ENCODE measurements around the gene CLK4. TPM values are rescaled to one million over a fixed set of nuclear protein-coding genes. Genes with fewer than 3 reads are reported as not detected.

The CLK4 gene
- total and polyA plus RNA-seq, 2 experiments from 2014 or later = 11.8 to 14.1 TPM

DNA sequence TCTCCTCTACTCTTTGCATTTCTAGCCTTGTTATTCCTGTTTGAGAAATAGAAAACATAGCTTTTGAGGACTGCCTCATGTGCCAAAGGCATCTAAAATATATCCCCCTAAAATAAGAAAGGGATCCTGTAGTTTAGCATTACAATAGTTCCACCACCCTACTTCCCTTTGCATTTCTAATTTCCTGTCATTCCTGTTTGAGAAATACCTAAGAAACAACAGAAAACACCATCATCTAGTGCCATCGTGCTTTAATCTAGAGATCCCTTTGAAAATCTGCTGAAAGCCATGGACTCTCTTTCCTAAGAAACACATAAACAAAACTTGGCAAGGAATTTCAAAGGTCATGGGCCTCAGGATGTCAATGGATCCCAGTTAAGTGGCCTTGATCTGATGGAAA lies 7.5 kb downstream of the CLK4 start:
- no peak for DNase-seq
- H3K79me2 ChIP-seq (ENCODE audit: insufficient read depth) = peaks cover 97% of the 10 kb centered on the region

DNA sequence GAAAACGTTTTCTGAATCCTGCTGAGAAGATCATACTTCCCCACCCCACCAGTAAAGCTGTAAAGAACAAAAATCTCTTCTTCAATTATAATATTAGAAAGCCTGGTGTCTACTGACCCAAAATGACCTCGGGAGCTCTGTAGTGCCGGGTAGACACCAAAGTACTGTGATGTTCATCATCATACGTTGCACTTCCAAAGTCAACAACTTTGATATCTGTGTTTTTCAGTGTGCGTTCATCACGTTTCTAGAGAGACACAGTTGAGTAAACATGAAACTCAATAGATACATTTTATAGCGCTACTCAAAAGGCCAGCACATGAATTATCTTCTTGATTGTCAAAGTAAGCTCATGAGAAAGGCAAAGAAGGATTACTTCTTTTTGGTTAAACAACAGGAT lies 14.6 kb downstream of the CLK4 start:
- in situ Hi-C loops (cut with MboI) = no loop called here
- Histone ChIP-seq H3K4me3 (no peak overlapping the region), H3K79me2 (ENCODE audit: insufficient read depth) (peaks cover 88% of the 10 kb centered on the region), H3K9me2 (ENCODE audit: insufficient read depth) (no peaks in the 10 kb centered on the region), H4K20me1 (ENCODE audit: insufficient read depth) (peaks cover 4% of the 10 kb centered on the region; the same call in 1 of the 2 replicates), H3K27ac (no peak overlapping the region), H3K27me3 (replicated peaks; ENCODE audit: insufficient read depth) (no peaks in the 10 kb centered on the region), H3K36me3 (ENCODE audit: low read depth) (peaks cover 82% of the 10 kb centered on the region), H3K9me3 (ENCODE audit: low read depth) (no peaks in the 10 kb centered on the region), H3K9ac (no peak overlapping the region), H3F3A (ENCODE audit: insufficient read depth) (no peaks in the 10 kb centered on the region; the same call in 1 of the 2 replicates), H3K4me2 (ENCODE audit: unreplicated experiment) (no peak overlapping the region), H2AFZ (no peak overlapping the region), H3K4me1 (ENCODE audit: insufficient read depth) (no peaks in the 10 kb centered on the region)
- no peak for DNase-seq
- no peak for TF ChIP-seq EZH2phosphoT487 (IDR thresholded peaks at IDR 0.05; ENCODE audit: insufficient read depth, low read depth)
- no peak for TF ChIP-seq EZH2 (IDR thresholded peaks at IDR 0.05; ENCODE audit: insufficient read depth, poor library complexity, severe bottlenecking)
- WGBS, 2 experiments (ENCODE audit: low coverage in 1 of 2, low lambda C conversion rate in 2 of 2, missing lambda C conversion rate in 2 of 2) = 91 to 93% methylated on average over 7 of the region's 7 CpGs

More for the DNA sequence above, 7.5 kb downstream of the CLK4 start:
- H2AFZ ChIP-seq = no peak overlapping the region
- H3K4me2 ChIP-seq (ENCODE audit: unreplicated experiment) = no peak overlapping the region
- H3K9me2 ChIP-seq (ENCODE audit: insufficient read depth) = no peaks in the 10 kb centered on the region
- no peaks in the 10 kb centered on the region for H3K27me3 ChIP-seq (replicated peaks; ENCODE audit: insufficient read depth)
- WGBS, 2 experiments (ENCODE audit: low coverage in 1 of 2, low lambda C conversion rate in 2 of 2, missing lambda C conversion rate in 2 of 2) = 71 to 79% methylated on average over 1 of the region's 1 CpG
- TF ChIP-seq EZH2 (IDR thresholded peaks at IDR 0.05; ENCODE audit: insufficient read depth, poor library complexity, severe bottlenecking) = no peak
- TF ChIP-seq EZH2phosphoT487 (IDR thresholded peaks at IDR 0.05; ENCODE audit: insufficient read depth, low read depth) = no peak
- in situ Hi-C loops (cut with MboI) = no loop called here
- H3K36me3 ChIP-seq (ENCODE audit: low read depth) = peaks cover 87% of the 10 kb centered on the region
- peaks cover 20% of the 10 kb centered on the region for H3K4me1 ChIP-seq (ENCODE audit: insufficient read depth)
- H3K9ac ChIP-seq = no peak overlapping the region
- no peak overlapping the region for H3K4me3 ChIP-seq
- no peaks in the 10 kb centered on the region for H3K9me3 ChIP-seq (ENCODE audit: low read depth)
- H3K27ac ChIP-seq = no peak overlapping the region
- peaks cover 9% of the 10 kb centered on the region for H3F3A ChIP-seq (ENCODE audit: insufficient read depth)
- no peaks in the 10 kb centered on the region; the same call in 1 of the 2 replicates for H4K20me1 ChIP-seq (ENCODE audit: insufficient read depth)

DNA sequence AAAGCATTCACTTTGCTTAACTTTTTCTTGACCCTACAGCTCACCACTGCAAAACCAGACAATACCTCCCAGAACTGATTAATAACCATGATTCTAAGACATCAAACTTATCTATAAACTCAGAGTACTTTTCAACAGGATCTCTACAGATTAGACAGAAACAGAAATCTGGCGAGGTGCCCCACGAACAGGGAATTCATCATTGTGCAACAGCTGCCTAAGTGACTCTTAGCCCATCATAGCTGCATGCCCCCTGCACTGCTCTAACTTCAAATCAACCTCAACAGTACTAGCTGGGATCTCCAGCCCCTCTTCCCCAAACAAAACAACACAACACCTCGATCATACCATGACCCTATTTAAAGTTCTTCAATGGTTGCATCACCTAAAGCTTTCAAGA lies 20.6 kb downstream of the CLK4 start:
- Histone ChIP-seq H3K4me2 (ENCODE audit: unreplicated experiment) (no peak overlapping the region), H3K27ac (no peak overlapping the region), H3K4me3 (no peak overlapping the region), H2AFZ (no peak overlapping the region), H3K9me2 (ENCODE audit: insufficient read depth) (no peaks in the 10 kb centered on the region), H3K79me2 (ENCODE audit: insufficient read depth) (peaks cover 30% of the 10 kb centered on the region), H3K9me3 (ENCODE audit: low read depth) (no peaks in the 10 kb centered on the region), H4K20me1 (ENCODE audit: insufficient read depth) (peaks cover 4% of the 10 kb centered on the region; the same call in 1 of the 2 replicates), H3K27me3 (replicated peaks; ENCODE audit: insufficient read depth) (no peaks in the 10 kb centered on the region), H3K4me1 (ENCODE audit: insufficient read depth) (no peaks in the 10 kb centered on the region), H3F3A (ENCODE audit: insufficient read depth) (peaks cover 2% of the 10 kb centered on the region; the same call in 1 of the 2 replicates), H3K36me3 (ENCODE audit: low read depth) (peaks cover 79% of the 10 kb centered on the region), H3K9ac (no peak overlapping the region)
- 76 to 83% methylated on average over 3 of the region's 3 CpGs for WGBS, 2 experiments (ENCODE audit: low coverage in 1 of 2, low lambda C conversion rate in 2 of 2, missing lambda C conversion rate in 2 of 2)
- no peak for DNase-seq
- no peak for TF ChIP-seq EZH2phosphoT487 (IDR thresholded peaks at IDR 0.05; ENCODE audit: insufficient read depth, low read depth)
- TF ChIP-seq EZH2 (IDR thresholded peaks at IDR 0.05; ENCODE audit: insufficient read depth, poor library complexity, severe bottlenecking) = no peak
- in situ Hi-C loops (cut with MboI) = no loop called here

- WGBS, 2 experiments (ENCODE audit: low coverage in 1 of 2, low lambda C conversion rate in 2 of 2, missing lambda C conversion rate in 2 of 2) = 92 to 96% methylated on average over 3 of the region's 3 CpGs
- Histone ChIP-seq H3K4me1 (ENCODE audit: insufficient read depth) (no peaks in the 10 kb centered on the region), H4K20me1 (ENCODE audit: insufficient read depth) (peaks cover 4% of the 10 kb centered on the region; the same call in 1 of the 2 replicates), H3K36me3 (ENCODE audit: low read depth) (peaks cover 76% of the 10 kb centered on the region), H3K79me2 (ENCODE audit: insufficient read depth) (peaks cover 25% of the 10 kb centered on the region), H3K9ac (no peak overlapping the region), H3K27ac (no peak overlapping the region), H3F3A (ENCODE audit: insufficient read depth) (peaks cover 2% of the 10 kb centered on the region; the same call in 1 of the 2 replicates), H3K4me2 (ENCODE audit: unreplicated experiment) (no peak overlapping the region), H3K9me2 (ENCODE audit: insufficient read depth) (no peaks in the 10 kb centered on the region), H3K9me3 (ENCODE audit: low read depth) (no peaks in the 10 kb centered on the region), H3K27me3 (replicated peaks; ENCODE audit: insufficient read depth) (no peaks in the 10 kb centered on the region), H3K4me3 (no peak overlapping the region), H2AFZ (no peak overlapping the region)
- TF ChIP-seq EZH2 (IDR thresholded peaks at IDR 0.05; ENCODE audit: insufficient read depth, poor library complexity, severe bottlenecking) (no peak), EZH2phosphoT487 (IDR thresholded peaks at IDR 0.05; ENCODE audit: insufficient read depth, low read depth) (no peak)
- DNase-seq = no peak
- in situ Hi-C loops (cut with MboI) = no loop called here
Observed at GRCh38 chr5:178605788-178606187, 21.1 kb downstream of the CLK4 start.

Measured in GM23248 (cell line).